BLaER1 (cell line): Measurements from ENCODE around the gene PRSS36.

Source experiments
- H3K27ac ChIP-seq: shearing (Covaris generic); formaldehyde crosslinking; 2 replicates; pipeline ENCODE4 v1.8.1; 2022
- H3K27me3 ChIP-seq: shearing (Covaris generic); formaldehyde crosslinking; 2 replicates; pipeline ENCODE4 v1.8.1; 2022
- H3K36me3 ChIP-seq: shearing (Covaris generic); formaldehyde crosslinking; 2 replicates; pipeline ENCODE4 v1.8.1; 2022
- H3K4me1 ChIP-seq: shearing (Covaris generic); formaldehyde crosslinking; 2 replicates; pipeline ENCODE4 v1.8.1; 2022
- H3K4me2 ChIP-seq: shearing (Covaris generic); formaldehyde crosslinking; 2 replicates; pipeline ENCODE4 v1.8.1; 2022
- H3K4me3 ChIP-seq: shearing (Covaris generic); formaldehyde crosslinking; 2 replicates; pipeline ENCODE4 v1.8.1; 2022
- H3K9ac ChIP-seq: shearing (Covaris generic); formaldehyde crosslinking; 2 replicates; pipeline ENCODE4 v1.8.1; 2022
- H3K9me3 ChIP-seq: shearing (Covaris generic); formaldehyde crosslinking; 2 replicates; pipeline ENCODE4 v1.8.1; 2022
- H4K20me1 ChIP-seq: shearing (Covaris generic); formaldehyde crosslinking; 2 replicates; pipeline ENCODE4 v1.8.1; 2022
- Cebpa-rat ChIP-seq: shearing (Covaris generic); IDR thresholded peaks from 2 replicates; pipeline ENCODE4 v1.8.1; 2022

Gene PRSS36

DNA sequence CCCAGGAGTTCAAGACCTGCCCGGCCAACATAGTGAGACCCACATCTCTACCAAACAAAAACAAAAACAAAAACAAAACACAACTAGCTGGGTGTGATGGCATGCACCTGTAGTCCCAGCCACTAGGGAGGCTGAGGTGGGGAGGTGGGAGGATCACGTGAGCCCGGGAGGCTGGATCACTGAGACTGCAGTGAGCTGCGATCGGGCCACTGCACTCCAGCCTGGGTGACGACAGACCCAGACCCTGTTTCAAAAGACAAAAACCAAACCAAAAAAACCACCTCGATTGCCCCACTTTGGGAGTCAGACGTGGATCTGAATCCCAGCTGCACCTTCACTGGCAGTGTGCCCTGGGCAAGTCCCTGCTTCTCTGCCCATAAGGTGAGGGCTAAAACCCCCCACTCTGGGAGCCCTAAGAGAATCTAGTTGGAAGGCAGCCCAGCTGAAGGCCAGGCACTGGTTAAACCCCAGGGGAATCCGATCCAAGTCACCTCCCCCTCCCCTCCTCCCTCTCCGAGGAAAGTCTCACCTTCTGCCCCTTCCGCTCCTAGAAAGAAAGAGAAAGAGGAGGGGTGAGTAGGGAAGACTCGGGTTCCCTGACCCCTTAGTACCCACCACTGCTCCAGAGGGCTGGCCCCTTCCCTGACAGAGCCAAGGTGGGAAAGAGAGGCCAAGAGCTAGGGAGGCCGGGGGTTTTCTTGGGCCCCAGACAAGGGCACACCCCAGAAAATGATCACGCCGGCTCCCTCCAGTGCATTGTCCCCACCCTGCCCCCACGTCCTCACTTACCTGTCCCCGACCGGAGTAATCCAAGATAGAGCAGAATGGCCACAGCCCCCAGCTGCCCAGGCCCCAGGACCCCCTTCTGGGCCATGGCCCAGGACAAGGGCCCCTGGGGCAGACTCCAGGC lies 15.0 kb downstream of the PRSS36 start:
- Histone ChIP-seq H3K9ac (no peak overlapping the region), H3K4me2 (peak overlapping the region; percentile 51), H3K9me3 (no peaks in the 10 kb centered on the region), H3K4me1 (peaks cover 33% of the 10 kb centered on the region), H3K27ac (peak overlapping the region; percentile 44; the same call in 1 of the 2 replicates), H3K27me3 (no peaks in the 10 kb centered on the region), H4K20me1 (no peaks in the 10 kb centered on the region), H3K36me3 (peaks cover 35% of the 10 kb centered on the region), H3K4me3 (no peak overlapping the region)
- TF ChIP-seq Cebpa-rat = no peak

DNA sequence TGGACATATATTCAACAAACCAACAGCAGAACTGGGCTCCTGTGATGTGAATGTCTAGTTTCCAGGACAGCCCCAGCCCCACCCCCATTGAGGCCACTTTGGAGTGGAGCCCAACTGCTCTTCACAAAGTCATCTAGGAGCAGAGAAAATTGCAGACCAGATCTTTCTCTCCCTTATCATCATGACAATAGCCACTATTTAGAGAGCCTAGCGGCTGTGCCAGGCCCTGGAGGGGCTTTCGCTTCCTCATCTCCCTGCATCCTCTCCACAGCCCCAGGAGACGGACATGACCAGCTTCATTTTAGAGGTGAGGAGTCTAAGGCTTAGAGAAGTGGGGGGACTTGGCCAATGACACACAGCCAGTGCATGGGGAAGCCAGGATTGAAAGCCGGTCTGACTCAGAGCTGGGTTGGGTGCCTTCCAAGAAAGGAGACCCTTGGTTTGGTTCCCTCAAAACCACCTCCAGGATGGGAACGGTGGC lies 15.7 kb downstream of the PRSS36 start:
- no peak overlapping the region for H3K4me3 ChIP-seq
- peak overlapping the region; percentile 51 for H3K4me2 ChIP-seq
- H3K27ac ChIP-seq = peak overlapping the region; percentile 44; the same call in 1 of the 2 replicates
- H3K9ac ChIP-seq = no peak overlapping the region
- no peaks in the 10 kb centered on the region for H4K20me1 ChIP-seq
- H3K27me3 ChIP-seq = no peaks in the 10 kb centered on the region
- peaks cover 40% of the 10 kb centered on the region for H3K36me3 ChIP-seq
- H3K4me1 ChIP-seq = peaks cover 36% of the 10 kb centered on the region
- H3K9me3 ChIP-seq = no peaks in the 10 kb centered on the region
- TF ChIP-seq Cebpa-rat = no peak

DNA sequence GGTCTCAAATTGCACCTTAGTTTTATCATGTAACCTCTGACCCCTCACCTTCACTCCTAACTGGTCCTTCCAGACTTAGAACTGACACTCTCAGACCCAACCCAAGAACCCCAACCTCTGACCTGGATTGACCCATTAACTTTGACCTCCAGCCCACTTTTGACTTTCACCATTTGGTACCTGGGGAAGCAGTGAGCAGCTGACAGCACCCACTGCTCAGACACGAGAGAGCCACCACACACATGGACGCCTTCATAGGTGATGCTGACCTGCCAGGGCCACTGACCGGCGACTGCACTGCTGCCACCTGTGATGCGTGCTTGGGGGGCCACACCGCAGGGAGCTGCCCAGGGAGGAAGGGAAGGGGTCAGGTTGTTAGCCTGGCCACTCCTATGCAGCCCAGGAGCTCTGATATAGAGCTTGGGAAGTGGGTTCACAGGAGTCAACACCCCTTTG lies 16.8 kb downstream of the PRSS36 start:
- TF ChIP-seq Cebpa-rat = no peak
- no peaks in the 10 kb centered on the region for H3K9me3 ChIP-seq
- no peaks in the 10 kb centered on the region for H4K20me1 ChIP-seq
- H3K36me3 ChIP-seq = peaks cover 41% of the 10 kb centered on the region
- no peak overlapping the region; the same call in 1 of the 2 replicates for H3K4me2 ChIP-seq
- H3K27ac ChIP-seq = no peak overlapping the region
- peaks cover 47% of the 10 kb centered on the region for H3K4me1 ChIP-seq
- H3K9ac ChIP-seq = no peak overlapping the region
- no peaks in the 10 kb centered on the region for H3K27me3 ChIP-seq
- no peak overlapping the region for H3K4me3 ChIP-seq

DNA sequence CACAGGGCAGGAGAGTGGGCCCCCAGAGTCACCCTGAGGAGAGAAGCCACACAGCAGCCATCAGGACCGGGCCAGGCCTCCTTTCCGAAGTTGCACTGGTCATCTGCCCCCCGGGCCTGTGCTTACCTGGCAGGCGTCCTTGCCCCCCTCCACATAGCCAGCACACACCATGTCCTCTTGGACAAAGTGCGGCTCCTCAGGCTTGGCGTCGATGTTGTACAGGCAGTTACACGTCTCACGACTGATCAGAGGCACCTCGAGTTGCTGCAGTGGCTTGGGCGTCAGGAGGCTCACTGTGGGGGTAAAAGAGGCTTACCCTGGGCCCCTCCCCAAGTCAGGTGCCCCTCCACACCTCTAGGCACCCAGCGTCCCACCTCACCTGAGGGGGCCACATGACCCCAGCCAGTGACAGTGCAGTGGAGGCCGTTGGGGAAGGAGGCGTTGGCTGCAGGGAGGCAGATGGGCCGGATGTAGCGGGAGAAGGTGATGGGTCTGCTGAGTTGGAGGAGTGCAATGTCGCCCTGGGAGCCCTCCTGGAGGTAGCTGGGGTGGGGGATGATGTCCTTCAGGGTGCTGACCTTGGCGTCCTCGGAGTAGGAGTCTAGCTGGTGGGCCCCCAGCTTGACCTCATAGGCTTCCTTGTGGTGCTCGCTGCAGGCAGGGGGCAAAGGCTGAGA lies 17.4 kb downstream of the PRSS36 start:
- H3K4me3 ChIP-seq = no peak overlapping the region
- no peak overlapping the region for H3K9ac ChIP-seq
- H3K27ac ChIP-seq = no peak overlapping the region
- no peaks in the 10 kb centered on the region for H4K20me1 ChIP-seq
- no peaks in the 10 kb centered on the region for H3K27me3 ChIP-seq
- TF ChIP-seq Cebpa-rat = no peak
- peaks cover 53% of the 10 kb centered on the region for H3K4me1 ChIP-seq
- H3K36me3 ChIP-seq = peaks cover 47% of the 10 kb centered on the region
- no peak overlapping the region for H3K4me2 ChIP-seq
- no peaks in the 10 kb centered on the region for H3K9me3 ChIP-seq

DNA sequence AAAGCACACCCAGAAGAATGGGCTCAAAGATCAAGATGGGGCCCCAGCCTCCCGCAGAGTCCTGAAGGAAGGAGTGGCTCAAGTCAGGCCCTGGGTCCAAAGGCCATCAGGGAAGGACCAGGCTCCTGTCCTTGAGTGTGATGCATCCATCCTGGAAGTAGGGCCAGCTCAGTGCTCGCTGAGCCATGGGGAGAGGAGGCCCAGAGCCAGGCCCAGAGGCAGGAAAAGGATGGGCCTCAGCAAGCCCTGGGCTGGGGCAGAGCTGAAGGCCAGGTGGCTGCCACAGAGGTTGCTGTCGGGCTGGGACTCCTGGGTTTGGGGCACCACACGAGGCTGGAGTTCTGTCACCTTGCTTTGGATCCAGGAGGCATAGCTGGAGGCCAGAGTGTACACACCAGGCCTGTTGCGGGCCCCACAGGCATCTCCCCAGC lies 18.0 kb downstream of the PRSS36 start:
- no peaks in the 10 kb centered on the region for H4K20me1 ChIP-seq
- H3K36me3 ChIP-seq = peaks cover 53% of the 10 kb centered on the region
- no peak overlapping the region for H3K9ac ChIP-seq
- H3K27me3 ChIP-seq = no peaks in the 10 kb centered on the region
- H3K4me1 ChIP-seq = peaks cover 59% of the 10 kb centered on the region
- no peaks in the 10 kb centered on the region for H3K9me3 ChIP-seq
- TF ChIP-seq Cebpa-rat = no peak
- H3K27ac ChIP-seq = no peak overlapping the region
- no peak overlapping the region for H3K4me3 ChIP-seq
- no peak overlapping the region for H3K4me2 ChIP-seq

DNA sequence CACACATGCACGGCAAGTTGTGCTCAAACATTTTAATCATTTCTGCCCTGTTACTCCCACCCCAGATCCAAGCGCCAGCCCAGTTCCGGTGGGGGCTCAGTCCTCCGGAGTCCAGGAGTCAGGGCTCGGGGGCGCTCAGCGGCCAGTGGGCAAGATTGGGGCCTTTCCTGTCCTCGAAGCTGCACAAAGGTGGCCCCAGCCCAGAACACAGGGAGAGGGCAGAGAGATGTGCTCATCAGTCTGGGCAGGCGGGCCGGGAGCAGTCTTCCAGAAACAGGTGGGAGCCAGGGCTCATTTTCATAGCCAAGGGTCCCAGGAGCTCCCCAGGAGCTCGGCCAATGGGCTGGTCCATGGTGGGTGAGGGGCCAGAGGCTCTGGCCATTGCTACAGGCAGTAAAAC lies 18.4 kb downstream of the PRSS36 start:
- no peaks in the 10 kb centered on the region for H4K20me1 ChIP-seq
- peaks cover 55% of the 10 kb centered on the region for H3K36me3 ChIP-seq
- no peak overlapping the region for H3K4me3 ChIP-seq
- H3K9me3 ChIP-seq = no peaks in the 10 kb centered on the region
- no peak overlapping the region for H3K9ac ChIP-seq
- H3K27ac ChIP-seq = no peak overlapping the region
- no peaks in the 10 kb centered on the region for H3K27me3 ChIP-seq
- peaks cover 60% of the 10 kb centered on the region for H3K4me1 ChIP-seq
- H3K4me2 ChIP-seq = no peak overlapping the region
- TF ChIP-seq Cebpa-rat = no peak

DNA sequence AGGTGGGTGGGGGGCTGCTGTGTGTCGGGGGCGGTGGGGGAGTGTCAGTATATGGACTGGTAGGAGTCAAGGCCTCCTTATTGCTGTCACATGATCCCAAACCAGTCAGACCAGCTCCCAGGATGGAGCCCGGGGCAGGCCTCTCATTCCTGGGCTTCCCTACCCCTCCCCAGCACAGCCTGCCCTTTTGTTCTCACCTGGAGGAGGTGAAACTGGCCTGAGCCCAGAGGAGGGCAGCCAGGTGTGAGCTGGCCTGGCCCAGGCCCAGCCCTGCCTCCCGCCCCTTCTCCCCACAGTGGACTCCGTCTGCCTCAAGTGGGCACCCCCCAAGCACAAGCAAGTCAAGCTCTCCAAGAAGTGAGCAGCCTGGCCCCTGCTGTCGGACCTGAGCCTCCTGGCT lies 19.0 kb downstream of the PRSS36 start:
- Histone ChIP-seq H3K9me3 (no peaks in the 10 kb centered on the region), H3K4me3 (no peak overlapping the region), H3K27ac (no peak overlapping the region), H4K20me1 (no peaks in the 10 kb centered on the region), H3K27me3 (no peaks in the 10 kb centered on the region), H3K9ac (no peak overlapping the region), H3K4me1 (peaks cover 60% of the 10 kb centered on the region), H3K36me3 (peaks cover 60% of the 10 kb centered on the region), H3K4me2 (no peak overlapping the region)
- no peak for TF ChIP-seq Cebpa-rat

DNA sequence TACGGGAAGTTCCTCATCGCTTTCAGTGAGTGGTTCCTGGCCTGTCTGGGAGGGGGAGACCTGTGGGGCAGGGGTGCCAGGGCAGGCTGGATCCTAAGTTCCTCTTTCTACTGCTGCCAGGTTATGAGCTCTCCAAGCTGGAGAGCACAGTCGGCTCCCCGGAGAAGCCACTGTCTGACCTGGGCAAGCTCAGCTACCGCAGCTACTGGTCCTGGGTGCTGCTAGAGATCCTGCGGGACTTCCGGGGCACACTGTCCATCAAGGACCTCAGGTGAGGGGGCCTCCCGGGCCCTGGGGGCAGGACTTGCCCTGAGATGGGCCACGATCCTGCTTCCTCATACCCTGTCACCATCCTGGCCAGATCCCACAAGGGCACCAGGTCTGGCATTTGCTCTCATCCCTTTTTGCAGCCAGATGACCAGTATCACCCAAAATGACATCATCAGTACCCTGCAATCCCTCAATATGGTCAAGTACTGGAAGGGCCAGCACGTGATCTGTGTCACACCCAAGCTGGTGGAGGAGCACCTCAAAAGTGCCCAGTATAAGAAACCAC lies 19.5 kb downstream of the PRSS36 start:
- H3K9ac ChIP-seq = no peak overlapping the region; the same call in 1 of the 2 replicates
- 0 out of 2 replicates have a peak overlapping the region, but pooled peaks have one; percentile 64 for H3K4me2 ChIP-seq
- H3K36me3 ChIP-seq = peaks cover 65% of the 10 kb centered on the region

DNA sequence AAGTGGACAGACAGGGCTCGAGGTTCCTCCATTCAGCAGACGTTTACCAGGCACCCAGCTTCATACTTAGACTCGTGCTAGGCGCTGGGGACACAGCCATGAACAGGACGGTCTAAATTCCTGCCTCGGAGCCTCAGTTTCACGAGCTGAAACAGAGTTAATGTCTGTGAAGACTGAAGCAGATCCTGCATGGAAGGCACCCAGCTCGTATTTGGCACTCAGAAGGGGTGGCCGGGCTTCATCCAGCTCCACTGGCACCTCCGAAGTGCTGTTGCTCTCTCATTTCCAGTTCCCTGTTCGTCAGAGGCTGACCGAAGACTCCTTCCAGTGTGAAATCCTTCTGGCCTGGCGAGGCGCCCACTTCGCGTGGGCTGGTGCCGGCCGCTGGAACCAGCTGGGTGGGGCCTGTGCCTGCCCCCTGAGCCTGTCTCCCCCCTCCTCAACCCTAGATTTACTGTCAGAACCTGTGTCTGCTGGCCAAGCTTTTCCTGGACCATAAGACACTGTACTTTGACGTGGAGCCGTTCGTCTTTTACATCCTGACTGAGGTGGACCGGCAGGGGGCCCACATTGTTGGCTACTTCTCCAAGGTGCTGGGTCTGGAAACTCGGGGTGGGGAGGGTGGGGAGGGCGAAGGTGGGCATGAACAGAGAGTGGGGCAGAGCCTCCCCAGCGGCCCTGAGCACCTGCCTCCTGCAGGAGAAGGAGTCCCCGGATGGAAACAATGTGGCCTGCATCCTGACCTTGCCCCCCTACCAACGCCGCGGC lies 20.1 kb downstream of the PRSS36 start:
- no peak for TF ChIP-seq Cebpa-rat
- Histone ChIP-seq H3K9me3 (no peaks in the 10 kb centered on the region), H4K20me1 (no peaks in the 10 kb centered on the region), H3K27ac (peak overlapping the region; percentile 94), H3K4me1 (peaks cover 53% of the 10 kb centered on the region), H3K27me3 (no peaks in the 10 kb centered on the region), H3K4me3 (no peak overlapping the region), H3K9ac (peak overlapping the region; percentile 71), H3K36me3 (peaks cover 72% of the 10 kb centered on the region), H3K4me2 (peak overlapping the region; percentile 64)

More for the DNA sequence above, 19.5 kb downstream of the PRSS36 start:
- Histone ChIP-seq H3K9me3 (no peaks in the 10 kb centered on the region), H4K20me1 (no peaks in the 10 kb centered on the region), H3K27ac (no peak overlapping the region), H3K4me1 (peaks cover 60% of the 10 kb centered on the region), H3K27me3 (no peaks in the 10 kb centered on the region), H3K4me3 (no peak overlapping the region)
- no peak for TF ChIP-seq Cebpa-rat
